ENCODE data around the gene KDM5B.

Gene KDM5B

DNA sequence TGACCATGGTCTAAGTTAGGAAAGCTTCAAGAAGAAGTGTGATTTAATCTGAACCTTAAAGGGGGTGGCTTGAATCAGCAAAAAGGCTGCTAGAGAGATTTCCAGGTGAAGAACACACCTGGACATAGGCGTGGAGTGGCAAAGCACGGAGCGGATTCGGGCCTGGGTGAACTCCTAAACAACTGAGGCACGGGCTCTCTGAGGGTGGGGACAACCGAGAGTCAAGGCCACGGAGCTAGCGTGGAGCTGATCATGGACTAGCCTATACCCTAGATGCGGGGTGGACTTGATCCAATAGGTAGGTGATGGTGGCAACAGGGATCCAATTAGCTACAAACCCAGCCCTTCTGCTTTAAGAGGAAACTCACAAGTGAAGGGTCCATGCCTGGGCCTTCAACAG, 125.7 kb downstream of the KDM5B start:
- no peak for DNase-seq

DNA sequence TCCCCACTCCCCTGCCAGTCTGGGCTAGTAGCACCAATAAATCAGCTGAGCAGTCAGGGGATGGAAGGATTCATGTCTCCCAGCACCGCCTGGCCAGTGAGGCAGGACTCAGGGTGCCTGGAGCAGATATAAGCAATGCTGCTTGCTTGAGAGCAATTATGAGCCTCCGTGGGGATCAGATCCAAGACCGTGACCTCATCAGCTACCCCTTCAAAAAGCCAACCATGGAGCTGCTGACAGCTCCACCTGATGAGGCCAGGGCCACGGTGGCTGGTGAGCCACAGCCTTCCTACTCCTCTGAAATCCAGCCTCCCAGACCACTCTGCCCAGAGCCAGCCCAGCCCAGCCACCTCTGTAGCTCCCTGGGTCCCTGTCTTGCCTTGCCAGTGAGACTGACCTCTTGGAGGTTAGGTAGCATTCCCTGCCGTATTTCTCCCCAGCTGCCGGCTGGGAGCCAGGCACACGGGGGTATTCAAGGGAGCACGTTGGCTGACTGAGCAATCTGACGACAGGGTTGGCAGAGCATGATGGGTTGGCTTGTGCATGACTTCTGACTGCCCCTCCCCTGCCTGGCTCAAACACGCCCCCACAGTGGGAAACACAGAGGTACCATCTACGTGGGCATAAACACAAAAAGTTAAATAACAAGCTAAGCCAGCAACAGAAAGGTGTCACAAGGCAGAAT, 126.3 kb downstream of the KDM5B start:
- peak; percentile 87 for DNase-seq

DNA sequence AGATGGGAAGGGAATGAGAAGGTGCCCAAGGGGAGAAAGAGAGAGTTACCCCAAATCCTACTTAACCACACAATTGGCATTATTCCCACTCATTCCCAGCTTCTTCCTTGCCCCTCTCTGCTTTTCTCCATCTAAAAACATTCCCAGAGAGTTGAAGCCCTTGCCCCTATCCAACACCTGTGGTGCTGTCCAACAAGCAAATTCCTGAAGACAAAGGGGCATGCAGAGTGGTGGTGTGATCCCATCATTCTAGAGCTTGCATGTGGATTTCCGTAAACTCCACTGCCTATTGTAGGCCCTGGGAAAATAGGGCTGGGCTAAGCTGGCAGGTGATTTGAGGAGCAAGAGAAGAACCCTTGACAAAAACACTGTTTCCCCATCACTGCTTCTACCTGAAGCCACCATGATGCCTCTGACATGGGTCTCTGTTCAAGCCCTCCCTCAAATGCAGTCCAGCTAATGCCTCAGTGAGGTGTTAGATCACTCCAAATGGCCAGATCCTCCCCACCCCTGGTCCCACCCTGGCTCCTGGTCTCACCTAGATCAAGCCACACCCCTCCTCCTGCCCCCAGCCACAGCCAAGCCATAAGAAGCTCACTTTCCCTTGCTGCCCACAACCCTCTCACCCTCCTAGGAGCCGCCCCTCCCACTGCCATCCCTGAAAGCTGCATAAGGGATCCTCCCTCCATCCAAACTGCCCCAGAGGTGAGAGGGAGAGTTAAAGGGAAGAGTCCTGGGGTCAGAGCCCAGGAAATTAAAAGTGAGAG, 127.5 kb downstream of the KDM5B start:
- DNase-seq: peak; percentile 53

DNA sequence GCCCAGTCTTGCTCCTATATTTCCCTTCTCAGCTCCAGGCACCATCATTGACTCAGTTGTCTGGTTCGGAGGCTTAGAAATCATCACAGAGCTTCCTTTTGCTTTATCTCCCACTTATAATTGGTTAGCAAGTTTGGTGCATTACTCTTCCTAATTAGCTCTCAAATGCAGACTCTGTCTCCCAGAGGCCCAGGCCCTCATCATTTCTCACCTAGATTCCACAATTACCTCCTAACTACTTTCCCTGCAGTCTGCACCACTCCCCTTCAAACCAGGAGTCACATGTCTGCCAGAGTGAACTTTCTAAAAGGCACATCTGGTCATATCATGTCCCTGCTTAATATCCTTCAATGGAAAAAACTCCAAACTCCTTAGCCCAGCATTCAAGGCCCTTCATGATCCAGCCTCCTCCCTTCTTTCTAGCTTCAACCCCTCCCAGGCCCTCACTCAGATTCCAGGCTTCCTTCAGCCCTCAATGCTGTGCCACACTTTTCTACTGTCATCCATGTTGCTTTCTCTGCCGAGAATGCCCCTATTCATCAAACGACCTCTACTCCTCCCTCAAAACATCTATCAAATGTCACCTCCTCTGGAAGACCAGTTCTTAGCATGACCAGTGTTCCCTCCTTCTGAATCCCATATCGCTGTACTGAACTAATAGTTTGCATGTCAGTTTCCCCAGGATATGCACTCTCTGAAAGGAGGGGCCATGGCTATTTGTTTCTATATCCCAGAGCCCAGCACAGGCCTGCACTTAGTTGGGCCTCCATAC, 128.6 kb downstream of the KDM5B start:
- no peak for DNase-seq

DNA sequence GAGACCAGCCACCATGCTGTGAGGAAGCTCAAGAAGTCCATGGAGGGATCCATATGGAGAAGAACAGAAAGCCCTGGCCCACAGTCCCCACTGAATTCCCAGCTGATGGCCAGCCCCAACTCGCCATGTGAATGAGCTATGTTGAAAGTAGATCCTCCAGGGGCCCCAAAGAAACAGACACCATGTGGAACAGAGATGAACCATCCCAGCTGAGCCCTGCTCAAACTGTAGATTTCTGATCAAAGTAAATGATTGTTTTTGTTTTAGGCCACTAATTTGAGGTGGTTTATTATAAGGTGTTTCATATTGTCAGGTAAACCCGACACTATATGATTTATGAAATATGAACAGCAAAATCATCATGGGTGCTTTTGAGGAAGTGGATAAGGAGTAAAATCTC, 130.8 kb downstream of the KDM5B start:
- DNase-seq: no peak

Measured in DMS79 treated with DMSO at 0.1 percent for 48 hours (cell line).